Measurements from ENCODE around the gene VPS54.

- TF ChIP-seq CTCF (IDR thresholded peaks at IDR 0.05) (no peak), POLR2A (IDR thresholded peaks at IDR 0.05) (no peak)
Observed at GRCh38 chr2:64008434-64009009, 10.7 kb downstream of the VPS54 start.
